Neural cell (in vitro differentiated cells): ENCODE measurements around the gene ATPAF1. TPM values are rescaled to one million over a fixed set of nuclear protein-coding genes. Genes with fewer than 3 reads are reported as not detected.
"Not testable (repeated sequence)": the region's sequence is repeated elsewhere in the genome, so short reads cannot be mapped to it uniquely, and the experiment has no call there.

ENCODE experiments used
- H2AFZ ChIP-seq: fragments of 200-600, 300-800 bp; sonication (generic), shearing (Covaris generic); 2 replicates; pipeline ENCODE4 v1.6.0; 2014; ENCODE audit warnings: low read depth, mild to moderate bottlenecking, antibody characterized with exemption, low read length, moderate library complexity
- H3F3A ChIP-seq: fragments of 200-600 bp; shearing (Covaris generic); 2 replicates; pipeline ENCODE4 v1.6.1; 2016; ENCODE audit warnings: mild to moderate bottlenecking, moderate library complexity, mixed read lengths, antibody characterized with exemption, low read length; ENCODE audit not compliant: insufficient read depth, poor library complexity, severe bottlenecking
- H3K27ac ChIP-seq: fragments of 200-600, 300-800 bp; sonication (generic), shearing (Covaris generic); 2 replicates; pipeline ENCODE4 v1.5.1; 2014; ENCODE audit warnings: mild to moderate bottlenecking, low read length, moderate library complexity
- H3K27me3 ChIP-seq: fragments of 300-800, 200-600 bp; sonication (generic), shearing (Covaris generic); 2 replicates; pipeline ENCODE4 v1.6.0; 2014; ENCODE audit warnings: mild to moderate bottlenecking, low read depth, low read length, moderate library complexity; ENCODE audit not compliant: insufficient read depth
- H3K36me3 ChIP-seq: fragments of 300-800, 200-600 bp; sonication (generic), shearing (Covaris generic); 2 replicates; pipeline ENCODE4 v1.5.1; 2014; ENCODE audit warnings: mild to moderate bottlenecking, antibody characterized with exemption, low read length, moderate library complexity; ENCODE audit not compliant: insufficient read depth
- H3K4me2 ChIP-seq: fragments of 300-800, 200-600 bp; sonication (generic), shearing (Covaris generic); 2 replicates; pipeline ENCODE4 v1.6.0; 2014; ENCODE audit warnings: mild to moderate bottlenecking, low read length
- H3K4me3 ChIP-seq: fragments of 300-800, 200-600 bp; sonication (generic), shearing (Covaris generic); 2 replicates; pipeline ENCODE4 v1.5.1; 2014; ENCODE audit warnings: mild to moderate bottlenecking, low read length, moderate library complexity
- H3K79me2 ChIP-seq: fragments of 200-600 bp; shearing (Covaris generic); replicated peaks from 2 replicates; pipeline ENCODE4 v1.6.0; 2014; ENCODE audit warnings: mild to moderate bottlenecking, low read length, moderate library complexity; ENCODE audit not compliant: insufficient read depth
- H3K9ac ChIP-seq: fragments of 300-800, 200-600 bp; sonication (generic), shearing (Covaris generic); 2 replicates; pipeline ENCODE4 v1.6.1; 2016; ENCODE audit warnings: mild to moderate bottlenecking, low read length, mixed read lengths
- H3K9me2 ChIP-seq: fragments of 200-600 bp; shearing (Covaris generic); 2 replicates; pipeline ENCODE4 v1.6.1; 2016; ENCODE audit warnings: mild to moderate bottlenecking, low read length, mixed read lengths; ENCODE audit not compliant: insufficient read depth
- H3K9me3 ChIP-seq: fragments of 200-600, 300-800 bp; sonication (generic), shearing (Covaris generic); 2 replicates; pipeline ENCODE4 v1.6.1; 2016; ENCODE audit warnings: mild to moderate bottlenecking, mixed run types, low read length, moderate library complexity, mixed read lengths
- H4K20me1 ChIP-seq: fragments of 200-600 bp; shearing (Covaris generic); 2 replicates; pipeline ENCODE4 v1.6.1; 2016; ENCODE audit warnings: mild to moderate bottlenecking, mixed run types; ENCODE audit not compliant: insufficient read depth
- CTCF ChIP-seq: fragments of 450-650 bp; IDR thresholded peaks from 2 replicates; pipeline ENCODE4 v1.5.1; 2014; ENCODE audit warnings: antibody characterized with exemption, mild to moderate bottlenecking, moderate library complexity; ENCODE audit not compliant: poor library complexity, severe bottlenecking
- EP300 ChIP-seq: fragments of 450-650 bp; conservative IDR thresholded peaks from 2 replicates; pipeline ENCODE4 v1.6.1; 2014; ENCODE audit warnings: antibody characterized with exemption, mild to moderate bottlenecking, moderate library complexity; ENCODE audit not compliant: poor library complexity, severe bottlenecking
- EZH2 ChIP-seq: fragments of 200-600, 300-800 bp; shearing (Covaris generic), sonication (generic); IDR thresholded peaks from 2 replicates; pipeline ENCODE4 v1.6.1; 2014; ENCODE audit warnings: antibody characterized with exemption, low read length, borderline replicate concordance, mild to moderate bottlenecking; ENCODE audit not compliant: insufficient read depth, poor library complexity, severe bottlenecking
- MXI1 ChIP-seq: fragments of 450-650 bp; conservative IDR thresholded peaks from 2 replicates; pipeline ENCODE4 v1.6.1; 2014; ENCODE audit warnings: antibody characterized with exemption, mild to moderate bottlenecking; ENCODE audit not compliant: poor library complexity, severe bottlenecking
- POLR2AphosphoS5 ChIP-seq: IDR thresholded peaks from 2 replicates; pipeline ENCODE4 v1.6.1; 2012
- RAD21 ChIP-seq: fragments of 450-650 bp; conservative IDR thresholded peaks from 2 replicates; pipeline ENCODE4 v1.6.1; 2014; ENCODE audit warnings: antibody characterized with exemption, mild to moderate bottlenecking, moderate library complexity
- REST ChIP-seq: IDR thresholded peaks from 2 replicates; pipeline ENCODE4 v1.6.1; 2012; ENCODE audit warnings: borderline replicate concordance
- SMC3 ChIP-seq: fragments of 450-650 bp; conservative IDR thresholded peaks from 2 replicates; pipeline ENCODE4 v1.6.1; 2014; ENCODE audit warnings: antibody characterized with exemption, mild to moderate bottlenecking, moderate library complexity; ENCODE audit not compliant: poor library complexity
- TAF1 ChIP-seq: IDR thresholded peaks from 2 replicates; pipeline ENCODE4 v1.6.1; 2012; ENCODE audit warnings: low read depth
- polyA plus RNA-seq: library from polyadenylated mRNA; depleted of rRNA; stranded (reverse); fragments of >200 nt; gene quantifications from 2 replicates; pipeline ENCODE4 v1.2.3, GENCODE V29; 2014

ATPAF1 gene
- polyA plus RNA-seq, 1 donor from 2014 or later, result 80.7 TPM

- no peak for TF ChIP-seq EZH2
Observed at GRCh38 chr1:46653405-46653958, 14.7 kb downstream of the ATPAF1 start (continued).

GRCh38 chr1:46652321-46653100 lies 15.7 kb downstream of the ATPAF1 start:
- Histone ChIP-seq H3K27me3 (no peaks in the 10 kb centered on the region), H3K4me2 (no peak overlapping the region)

GRCh38 chr1:46651152-46651551 lies 17.0 kb downstream of the ATPAF1 start:
- H2AFZ ChIP-seq, H3K4me2 ChIP-seq, H3F3A ChIP-seq, H3K9ac ChIP-seq, H3K9me3 ChIP-seq, H3K9me2 ChIP-seq, H3K27me3 ChIP-seq, H3K27ac ChIP-seq, H4K20me1 ChIP-seq, H3K4me3 ChIP-seq, H3K79me2 ChIP-seq: not testable (repeated sequence)
- peaks cover 19% of the 10 kb centered on the region for H3K36me3 ChIP-seq

More at GRCh38 chr1:46652321-46653100, 15.7 kb downstream of the ATPAF1 start:
- Histone ChIP-seq H3K9me2 (no peaks in the 10 kb centered on the region), H2AFZ (no peak overlapping the region), H3K9me3 (peaks cover 6% of the 10 kb centered on the region), H3F3A (no peaks in the 10 kb centered on the region), H4K20me1 (no peaks in the 10 kb centered on the region), H3K4me3 (no peak overlapping the region), H3K79me2 (no peaks in the 10 kb centered on the region), H3K27ac (no peak overlapping the region), H3K36me3 (peaks cover 25% of the 10 kb centered on the region), H3K9ac (no peak overlapping the region)
- no peak for TF ChIP-seq TAF1
- TF ChIP-seq POLR2AphosphoS5, result no peak
- TF ChIP-seq RAD21, result no peak
- TF ChIP-seq EZH2, result no peak
- no peak for TF ChIP-seq EP300
- no peak for TF ChIP-seq MXI1
- no peak for TF ChIP-seq SMC3
- TF ChIP-seq REST, result no peak
- TF ChIP-seq CTCF, result no peak
